WTC11 (cell line): ENCODE data around the gene C1QTNF2. TPM values are rescaled to one million over a fixed set of nuclear protein-coding genes. Genes with fewer than 3 reads are reported as not detected.

Experiments
- ATAC-seq: fragments of 200-7000 bp; cut with Tn5 transposase; 2 replicates; pipeline ENCODE4 v1.10.0; 2021; ENCODE audit warnings: mild to moderate bottlenecking, moderate library complexity
- CTCF ChIA-PET: fragments of 300-600 bp; sonication (Branson Sonifier 250); formaldehyde crosslinking; loops from one replicate; lab custom pipeline; 2021; ENCODE audit warnings: antibody characterized with exemption; lab: Charles Lee
- POLR2A ChIA-PET: fragments of 350-600 bp; sonication (Branson Sonifier 250); formaldehyde crosslinking; loops from one replicate; lab custom pipeline; 2021; ENCODE audit warnings: antibody characterized with exemption; lab: Charles Lee
- DNase-seq: peaks from one replicate; pipeline ENCODE4 v3.0.0; 2021; ENCODE audit warnings: low spot score
- H3K27ac Mint-ChIP-seq: 2 replicates; pipeline ENCODE4 v1.8.0; 2021; ENCODE audit warnings: mixed read lengths
- H3K27me3 Mint-ChIP-seq: 2 replicates; pipeline ENCODE4 v1.8.0; 2021; ENCODE audit warnings: low read depth, mild to moderate bottlenecking, moderate library complexity, mixed read lengths
- H3K36me3 Mint-ChIP-seq: 2 replicates; pipeline ENCODE4 v1.8.0; 2021; ENCODE audit warnings: mixed read lengths
- H3K4me1 Mint-ChIP-seq: 2 replicates; pipeline ENCODE4 v1.8.0; 2022; ENCODE audit warnings: mixed read lengths
- H3K4me3 Mint-ChIP-seq: 2 replicates; pipeline ENCODE4 v1.8.0; 2021; ENCODE audit warnings: mild to moderate bottlenecking, moderate library complexity, mixed read lengths
- H3K9me3 Mint-ChIP-seq: 2 replicates; pipeline ENCODE4 v1.8.0; 2021; ENCODE audit warnings: mixed read lengths
- AR ChIP-seq: fragments of 250-450 bp; sonication (Bioruptor Pico); IDR thresholded peaks from 2 replicates; pipeline ENCODE4 v1.9.0; 2021; ENCODE audit warnings: mild to moderate bottlenecking
- CBFB ChIP-seq: sonication (generic); formaldehyde crosslinking; IDR thresholded peaks from 2 replicates; pipeline ENCODE4 v1.8.1; 2022; ENCODE audit warnings: mild to moderate bottlenecking, low read depth, missing genetic modification reagents
- CREB1 ChIP-seq: sonication (generic); formaldehyde crosslinking; IDR thresholded peaks from 2 replicates; pipeline ENCODE4 v1.8.0; 2023; ENCODE audit warnings: mild to moderate bottlenecking, missing genetic modification reagents
- EMX1 ChIP-seq: fragments of 250-450 bp; sonication (Bioruptor Pico); IDR thresholded peaks from 2 replicates; pipeline ENCODE4 v1.8.0; 2021; ENCODE audit warnings: mild to moderate bottlenecking
- ETV6 ChIP-seq: sonication (generic); formaldehyde crosslinking; IDR thresholded peaks from 2 replicates; pipeline ENCODE4 v1.8.1; 2022; ENCODE audit warnings: mild to moderate bottlenecking, missing genetic modification reagents
- FOXJ3 ChIP-seq: sonication (generic); formaldehyde crosslinking; IDR thresholded peaks from 2 replicates; pipeline ENCODE4 v1.9.0; 2021; ENCODE audit warnings: missing genetic modification reagents, mild to moderate bottlenecking, borderline replicate concordance
- GABPB1 ChIP-seq: sonication (generic); formaldehyde crosslinking; IDR thresholded peaks from 2 replicates; pipeline ENCODE4 v1.8.1; 2023; ENCODE audit warnings: mild to moderate bottlenecking, missing genetic modification reagents
- HMGA2 ChIP-seq: fragments of 250-450 bp; sonication (Bioruptor Pico); IDR thresholded peaks from 2 replicates; pipeline ENCODE4 v1.4.0; 2021; ENCODE audit warnings: mild to moderate bottlenecking, moderate library complexity
- HMGXB4 ChIP-seq: sonication (generic); formaldehyde crosslinking; IDR thresholded peaks from 2 replicates; pipeline ENCODE4 v1.8.1; 2023; ENCODE audit warnings: mild to moderate bottlenecking, moderate library complexity, missing genetic modification reagents
- MYBL2 ChIP-seq: sonication (generic); formaldehyde crosslinking; IDR thresholded peaks from 2 replicates; pipeline ENCODE4 v1.8.1; 2023; ENCODE audit warnings: mild to moderate bottlenecking, moderate library complexity, missing genetic modification reagents
- NFATC4 ChIP-seq: fragments of 250-450 bp; sonication (Bioruptor Pico); IDR thresholded peaks from 2 replicates; pipeline ENCODE4 v1.9.0; 2021; ENCODE audit warnings: mild to moderate bottlenecking
- NFYB ChIP-seq: sonication (generic); formaldehyde crosslinking; conservative IDR thresholded peaks from 2 replicates; pipeline ENCODE4 v1.8.0; 2022; ENCODE audit warnings: low read depth, missing genetic modification reagents
- RORB ChIP-seq: fragments of 250-450 bp; sonication (Bioruptor Pico); IDR thresholded peaks from 2 replicates; pipeline ENCODE4 v1.9.0; 2021; ENCODE audit warnings: mild to moderate bottlenecking
- STAT6 ChIP-seq: sonication (generic); formaldehyde crosslinking; conservative IDR thresholded peaks from 2 replicates; pipeline ENCODE4 v1.8.1; 2023; ENCODE audit warnings: mild to moderate bottlenecking, low read depth, missing genetic modification reagents, moderate library complexity
- ZNF219 ChIP-seq: sonication (generic); formaldehyde crosslinking; IDR thresholded peaks from 2 replicates; pipeline ENCODE4 v1.8.0; 2023; ENCODE audit warnings: missing genetic modification reagents, mild to moderate bottlenecking, borderline replicate concordance
- ZNF263 ChIP-seq: sonication (generic); formaldehyde crosslinking; IDR thresholded peaks from 2 replicates; pipeline ENCODE4 v1.8.1; 2022; ENCODE audit warnings: low read depth, mild to moderate bottlenecking, moderate library complexity, missing genetic modification reagents
- ZNF281 ChIP-seq: sonication (generic); formaldehyde crosslinking; IDR thresholded peaks from 2 replicates; pipeline ENCODE4 v1.8.0; 2023; ENCODE audit warnings: mild to moderate bottlenecking, missing genetic modification reagents
- ZNF317 ChIP-seq: sonication (generic); formaldehyde crosslinking; IDR thresholded peaks from 2 replicates; pipeline ENCODE4 v1.8.1; 2023; ENCODE audit warnings: low read depth, mild to moderate bottlenecking, moderate library complexity, missing genetic modification reagents, borderline replicate concordance
- ZNF416 ChIP-seq: fragments of 250-450 bp; sonication (Bioruptor Pico); IDR thresholded peaks from 2 replicates; pipeline ENCODE4 v1.9.0; 2021; ENCODE audit warnings: mild to moderate bottlenecking, inconsistent platforms
- total RNA-seq: library from RNA; stranded (reverse); gene quantifications from 3 replicates; pipeline ENCODE4 v1.2.3, GENCODE V29; 2021
- TF ChIP-seq, protein P1 (sequence below): fragments of 250-450 bp; sonication (Bioruptor Pico); IDR thresholded peaks from 2 replicates; pipeline ENCODE4 v1.9.0; 2021; ENCODE audit warnings: moderate library complexity, mild to moderate bottlenecking, inconsistent platforms, borderline replicate concordance
- TF ChIP-seq, protein P2 (sequence below): sonication (generic); formaldehyde crosslinking; IDR thresholded peaks from 2 replicates; pipeline ENCODE4 v1.8.1; 2023; ENCODE audit warnings: mild to moderate bottlenecking, missing genetic modification reagents
- TF ChIP-seq, protein P3 (sequence below): sonication (generic); formaldehyde crosslinking; IDR thresholded peaks from 2 replicates; pipeline ENCODE4 v1.8.1; 2023; ENCODE audit warnings: mild to moderate bottlenecking, missing genetic modification reagents

Gene C1QTNF2
- total RNA-seq, 1 experiment from 2014 or later, result 0.52 TPM

GRCh38 chr5:160357861-160358411 lies 12.5 kb downstream of the C1QTNF2 start:
- Mint-ChIP-seq H3K27ac (no peak overlapping the region), H3K9me3 (no peaks in the 10 kb centered on the region), H3K36me3 (no peaks in the 10 kb centered on the region), H3K4me1 (peaks cover 16% of the 10 kb centered on the region), H3K4me3 (no peak overlapping the region), H3K27me3 (no peaks in the 10 kb centered on the region; the same call in 1 of the 2 replicates)
- ChIA-PET CTCF (interaction anchor here (1.0 kb wide), 2 partner anchors 12 to 33 kb away, joined by 5 read pairs; no protein-coding TSS in a partner anchor), POLR2A (no interaction called here)
- TF ChIP-seq ZNF219 (CRISPR knock-in tag) (no peak), CREB1 (no peak), ZNF317 (CRISPR knock-in tag) (no peak), CBFB (CRISPR knock-in tag) (no peak), FOXJ3 (CRISPR knock-in tag) (no peak), ZNF416 (CRISPR knock-in tag) (no peak), RORB (CRISPR knock-in tag) (no peak), AR (CRISPR knock-in tag) (no peak), GABPB1 (CRISPR knock-in tag) (no peak), NFYB (no peak), ETV6 (CRISPR knock-in tag) (no peak), NFATC4 (no peak)
- TF ChIP-seq, protein P1, sequence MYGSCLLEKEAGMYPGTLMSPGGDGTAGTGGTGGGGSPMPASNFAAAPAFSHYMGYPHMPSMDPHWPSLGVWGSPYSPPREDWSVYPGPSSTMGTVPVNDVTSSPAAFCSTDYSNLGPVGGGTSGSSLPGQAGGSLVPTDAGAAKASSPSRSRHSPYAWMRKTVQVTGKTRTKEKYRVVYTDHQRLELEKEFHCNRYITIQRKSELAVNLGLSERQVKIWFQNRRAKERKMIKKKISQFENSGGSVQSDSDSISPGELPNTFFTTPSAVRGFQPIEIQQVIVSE, result no peak
- TF ChIP-seq, protein P2, sequence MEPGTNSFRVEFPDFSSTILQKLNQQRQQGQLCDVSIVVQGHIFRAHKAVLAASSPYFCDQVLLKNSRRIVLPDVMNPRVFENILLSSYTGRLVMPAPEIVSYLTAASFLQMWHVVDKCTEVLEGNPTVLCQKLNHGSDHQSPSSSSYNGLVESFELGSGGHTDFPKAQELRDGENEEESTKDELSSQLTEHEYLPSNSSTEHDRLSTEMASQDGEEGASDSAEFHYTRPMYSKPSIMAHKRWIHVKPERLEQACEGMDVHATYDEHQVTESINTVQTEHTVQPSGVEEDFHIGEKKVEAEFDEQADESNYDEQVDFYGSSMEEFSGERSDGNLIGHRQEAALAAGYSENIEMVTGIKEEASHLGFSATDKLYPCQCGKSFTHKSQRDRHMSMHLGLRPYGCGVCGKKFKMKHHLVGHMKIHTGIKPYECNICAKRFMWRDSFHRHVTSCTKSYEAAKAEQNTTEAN (CRISPR knock-in tag), result no peak
- no peak for ATAC-seq
- DNase-seq, result no peak

GRCh38 chr5:160357394-160357793 lies 13.0 kb downstream of the C1QTNF2 start:
- Mint-ChIP-seq H3K9me3 (no peaks in the 10 kb centered on the region), H3K36me3 (no peaks in the 10 kb centered on the region), H3K4me1 (peaks cover 16% of the 10 kb centered on the region), H3K4me3 (no peak overlapping the region), H3K27ac (no peak overlapping the region), H3K27me3 (no peaks in the 10 kb centered on the region; the same call in 1 of the 2 replicates)
- ChIA-PET POLR2A (no interaction called here), CTCF (interaction anchor here (1.0 kb wide), 1 partner anchor 33 kb away, joined by 5 read pairs; no protein-coding TSS in a partner anchor)
- ATAC-seq (no peak), DNase-seq (no peak)
- TF ChIP-seq GABPB1 (CRISPR knock-in tag) (no peak), STAT6 (CRISPR knock-in tag) (no peak), HMGXB4 (CRISPR knock-in tag) (no peak), RORB (CRISPR knock-in tag) (no peak), ZNF281 (CRISPR knock-in tag) (no peak), MYBL2 (CRISPR knock-in tag) (no peak), EMX1 (no peak), ZNF263 (CRISPR knock-in tag) (no peak), NFYB (no peak), HMGA2 (CRISPR knock-in tag) (no peak)
- TF ChIP-seq, protein P3, sequence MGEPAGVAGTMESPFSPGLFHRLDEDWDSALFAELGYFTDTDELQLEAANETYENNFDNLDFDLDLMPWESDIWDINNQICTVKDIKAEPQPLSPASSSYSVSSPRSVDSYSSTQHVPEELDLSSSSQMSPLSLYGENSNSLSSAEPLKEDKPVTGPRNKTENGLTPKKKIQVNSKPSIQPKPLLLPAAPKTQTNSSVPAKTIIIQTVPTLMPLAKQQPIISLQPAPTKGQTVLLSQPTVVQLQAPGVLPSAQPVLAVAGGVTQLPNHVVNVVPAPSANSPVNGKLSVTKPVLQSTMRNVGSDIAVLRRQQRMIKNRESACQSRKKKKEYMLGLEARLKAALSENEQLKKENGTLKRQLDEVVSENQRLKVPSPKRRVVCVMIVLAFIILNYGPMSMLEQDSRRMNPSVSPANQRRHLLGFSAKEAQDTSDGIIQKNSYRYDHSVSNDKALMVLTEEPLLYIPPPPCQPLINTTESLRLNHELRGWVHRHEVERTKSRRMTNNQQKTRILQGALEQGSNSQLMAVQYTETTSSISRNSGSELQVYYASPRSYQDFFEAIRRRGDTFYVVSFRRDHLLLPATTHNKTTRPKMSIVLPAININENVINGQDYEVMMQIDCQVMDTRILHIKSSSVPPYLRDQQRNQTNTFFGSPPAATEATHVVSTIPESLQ (CRISPR knock-in tag), result no peak
